Hepatocyte (in vitro differentiated cells): ENCODE results near the gene ETF1. TPM values are rescaled to one million over a fixed set of nuclear protein-coding genes. Genes with fewer than 3 reads are reported as not detected.

ENCODE experiments used
- DNase-seq: peaks from one replicate; pipeline ENCODE4 v3.0.0-alpha.2; 2016; ENCODE audit warnings: low spot score
- H2AFZ ChIP-seq: fragments of 200-600 bp; sonication (generic); 2 replicates; pipeline ENCODE4 v1.6.0; 2016; ENCODE audit warnings: antibody characterized with exemption, mild to moderate bottlenecking
- H3K27ac ChIP-seq: fragments of 200-600 bp; sonication (generic); 2 replicates; pipeline ENCODE4 v1.5.1; 2016; ENCODE audit warnings: mild to moderate bottlenecking
- H3K27me3 ChIP-seq: fragments of 200-600 bp; sonication (generic); 2 replicates; pipeline ENCODE4 v1.6.1; 2016
- H3K36me3 ChIP-seq: fragments of 200-600 bp; sonication (generic); replicated peaks from 2 replicates; pipeline ENCODE4 v1.5.1; 2016; ENCODE audit warnings: low read depth; ENCODE audit not compliant: insufficient read depth
- H3K4me1 ChIP-seq: fragments of 200-600 bp; sonication (generic); 2 replicates; pipeline ENCODE4 v1.5.1; 2016; ENCODE audit warnings: mild to moderate bottlenecking, moderate library complexity; ENCODE audit not compliant: insufficient read depth
- H3K4me2 ChIP-seq: fragments of 200-600 bp; sonication (generic); 2 replicates; pipeline ENCODE4 v1.6.0; 2016
- H3K4me3 ChIP-seq: fragments of 200-600 bp; sonication (generic); 2 replicates; pipeline ENCODE4 v1.5.1; 2016; ENCODE audit warnings: mild to moderate bottlenecking
- H3K79me2 ChIP-seq: fragments of 200-600 bp; sonication (generic); 2 replicates; pipeline ENCODE4 v1.6.0; 2017; ENCODE audit warnings: mild to moderate bottlenecking
- H3K9me2 ChIP-seq: fragments of 200-600 bp; sonication (generic); replicated peaks from 2 replicates; pipeline ENCODE4 v1.6.0; 2017; ENCODE audit warnings: mild to moderate bottlenecking; ENCODE audit not compliant: insufficient read depth
- H3K9me3 ChIP-seq: fragments of 200-600 bp; sonication (generic); 2 replicates; pipeline ENCODE4 v1.5.1; 2016; ENCODE audit warnings: low read depth, mild to moderate bottlenecking
- H4K20me1 ChIP-seq: fragments of 200-600 bp; sonication (generic); 2 replicates; pipeline ENCODE4 v1.6.0; 2016; ENCODE audit warnings: mild to moderate bottlenecking; ENCODE audit not compliant: insufficient read depth, poor library complexity, severe bottlenecking
- CTCF ChIP-seq: fragments of 200-600 bp; sonication (generic); IDR thresholded peaks from 2 replicates; pipeline ENCODE4 v1.5.1; 2016; ENCODE audit warnings: antibody characterized with exemption, mild to moderate bottlenecking; ENCODE audit not compliant: poor library complexity
- EZH2 ChIP-seq: fragments of 200-600 bp; sonication (generic); IDR thresholded peaks from 2 replicates; pipeline ENCODE4 v1.6.1; 2016; ENCODE audit warnings: antibody characterized with exemption, mild to moderate bottlenecking, borderline replicate concordance
- EZH2phosphoT487 ChIP-seq: fragments of 200-600 bp; sonication (generic); IDR thresholded peaks from one replicate; pipeline ENCODE4 v1.6.1; 2018; ENCODE audit warnings: antibody characterized with exemption, mild to moderate bottlenecking, low read depth, moderate library complexity; ENCODE audit not compliant: unreplicated experiment, severe bottlenecking
- WGBS: methylation state at CpG from one replicate; pipeline ENCODE4 v1.1.6; 2016; ENCODE audit warnings: low lambda C conversion rate; ENCODE audit errors: missing lambda C conversion rate; 5-methylcytosine and 5-hydroxymethylcytosine counted together
- polyA plus RNA-seq: library from polyadenylated mRNA; unstranded; fragments of >200 nt; fragmentation: Nextera tagmentation; extraction: Ambion mirVana; gene quantifications from 2 replicates; pipeline ENCODE4 v1.2.1, GENCODE V29; 2016
- total RNA-seq: library from RNA; depleted of rRNA; stranded (reverse); fragments of >200 nt; gene quantifications from 2 replicates; pipeline ENCODE4 v1.2.3, GENCODE V29; 2014

ETF1 gene
- total and polyA plus RNA-seq, 2 experiments from 2014 or later, result 42.6 to 93.3 TPM

- no peak for DNase-seq
- H3K9me3 ChIP-seq, result no peaks in the 10 kb centered on the region
- no peaks in the 10 kb centered on the region for H3K79me2 ChIP-seq
- no peaks in the 10 kb centered on the region for H3K4me1 ChIP-seq
- H3K9me2 ChIP-seq, result no peaks in the 10 kb centered on the region
- no peak overlapping the region for H2AFZ ChIP-seq
- TF ChIP-seq EZH2 (no peak), EZH2phosphoT487 (no peak), CTCF (no peak)
- no peaks in the 10 kb centered on the region for H3K27me3 ChIP-seq
- no peak overlapping the region for H3K27ac ChIP-seq
- 92% methylated on average over 11 of the region's 11 CpGs for WGBS
- no peaks in the 10 kb centered on the region for H3K36me3 ChIP-seq
- H4K20me1 ChIP-seq, result no peaks in the 10 kb centered on the region
- H3K4me3 ChIP-seq, result no peak overlapping the region
- no peak overlapping the region for H3K4me2 ChIP-seq
These were observed 40.5 kb downstream of the ETF1 start for GRCh38 chr5:138502521-138502920.

GRCh38 chr5:138502121-138502520 lies 40.9 kb downstream of the ETF1 start:
- no peaks in the 10 kb centered on the region for H3K79me2 ChIP-seq
- H3K27me3 ChIP-seq, result no peaks in the 10 kb centered on the region
- H4K20me1 ChIP-seq, result no peaks in the 10 kb centered on the region
- H3K9me2 ChIP-seq, result no peaks in the 10 kb centered on the region
- WGBS, result 83% methylated on average over 4 of the region's 4 CpGs
- no peak for DNase-seq
- no peaks in the 10 kb centered on the region for H3K4me1 ChIP-seq
- H3K36me3 ChIP-seq, result no peaks in the 10 kb centered on the region
- no peak overlapping the region for H3K27ac ChIP-seq
- no peak overlapping the region for H3K4me3 ChIP-seq
- no peak overlapping the region for H2AFZ ChIP-seq
- no peaks in the 10 kb centered on the region for H3K9me3 ChIP-seq
- no peak for TF ChIP-seq EZH2
- no peak for TF ChIP-seq EZH2phosphoT487
- no peak for TF ChIP-seq CTCF
- no peak overlapping the region for H3K4me2 ChIP-seq

GRCh38 chr5:138498376-138498775 lies 44.7 kb downstream of the ETF1 start:
- Histone ChIP-seq H3K36me3 (no peaks in the 10 kb centered on the region), H3K4me1 (peaks cover 2% of the 10 kb centered on the region), H3K9me3 (no peaks in the 10 kb centered on the region), H3K27me3 (no peaks in the 10 kb centered on the region), H2AFZ (no peak overlapping the region), H4K20me1 (no peaks in the 10 kb centered on the region), H3K27ac (no peak overlapping the region), H3K79me2 (no peaks in the 10 kb centered on the region), H3K9me2 (no peaks in the 10 kb centered on the region), H3K4me2 (no peak overlapping the region), H3K4me3 (no peak overlapping the region)
- TF ChIP-seq EZH2phosphoT487 (no peak), EZH2 (no peak), CTCF (no peak)
- WGBS, result 76% methylated on average over 4 of the region's 4 CpGs
- DNase-seq, result no peak

GRCh38 chr5:138495351-138495750 lies 47.7 kb downstream of the ETF1 start:
- H3K36me3 ChIP-seq, result no peaks in the 10 kb centered on the region
- no peak overlapping the region for H3K4me2 ChIP-seq
- H3K9me2 ChIP-seq, result no peaks in the 10 kb centered on the region
- no peak overlapping the region for H3K27ac ChIP-seq
- H3K79me2 ChIP-seq, result no peaks in the 10 kb centered on the region
- no peak overlapping the region for H2AFZ ChIP-seq
- no peak for DNase-seq
- TF ChIP-seq CTCF (no peak), EZH2 (no peak), EZH2phosphoT487 (no peak)
- H4K20me1 ChIP-seq, result no peaks in the 10 kb centered on the region
- WGBS, result 87% methylated on average over 7 of the region's 7 CpGs
- H3K9me3 ChIP-seq, result no peaks in the 10 kb centered on the region
- no peaks in the 10 kb centered on the region for H3K27me3 ChIP-seq
- peaks cover 20% of the 10 kb centered on the region for H3K4me1 ChIP-seq
- H3K4me3 ChIP-seq, result no peak overlapping the region
